HCT116 (cell line): ENCODE data around the gene SULT1A1. TPM values are rescaled to one million over a fixed set of nuclear protein-coding genes. Genes with fewer than 3 reads are reported as not detected.

Experiments
- ATAC-seq: fragments of 200-7000 bp; cut with Tn5 transposase; 2 replicates; pipeline ENCODE4 v1.9.1; 2020; ENCODE audit warnings: mild to moderate bottlenecking, moderate library complexity
- BruUV-seq: library from RNA; stranded (reverse); fragments of 400-500 nt; replicated peaks from 2 replicates; lab custom pipeline; 2021; lab: Mats Ljungman, UMichigan
- CTCF ChIA-PET: fragments of 300-600 bp; sonication (Branson Sonifier 250); formaldehyde crosslinking; loops from one replicate; lab custom pipeline; 2021; ENCODE audit warnings: antibody characterized with exemption; lab: Charles Lee
- POLR2A ChIA-PET: fragments of 300-600, 350-600 bp; sonication (Branson Sonifier 250); formaldehyde crosslinking; loops from one replicate; lab custom pipeline; 2021; ENCODE audit warnings: antibody characterized with exemption; lab: Charles Lee
- RAD21 ChIA-PET, 2 experiments: fragments of 300-600 bp; sonication (Branson Sonifier 250); formaldehyde crosslinking; loops; one replicate each; lab custom pipeline; 2023; ENCODE audit warnings: low total read pairs in 2 of 2; ENCODE audit not compliant: uncharacterized antibody in 2 of 2, unreplicated experiment in 2 of 2, low non-redundant PET in 1 of 2; lab: Charles Lee
- DNase-seq: peaks from one replicate; pipeline ENCODE4 v3.0.0-alpha.2; 2010; ENCODE audit warnings: low read depth, low spot score
- H2AFZ ChIP-seq: fragments of 200-600 bp; shearing (Covaris generic), sonication (generic); 2 replicates; pipeline ENCODE4 v1.6.1; 2017; ENCODE audit warnings: low read depth, mixed run types, mixed read lengths, antibody characterized with exemption, low read length; ENCODE audit not compliant: poor library complexity, severe bottlenecking
- H3K27ac ChIP-seq: 2 replicates; pipeline ENCODE4 v1.5.1; 2012; ENCODE audit warnings: low read depth, low read length
- H3K27me3 ChIP-seq: fragments of 200-600 bp; sonication (generic); 2 replicates; pipeline ENCODE4 v1.6.1; 2016; ENCODE audit warnings: mixed run types, low read length, mixed read lengths; ENCODE audit not compliant: insufficient read depth
- H3K36me3 ChIP-seq, 2 experiments: fragments of 200-500 bp in 1 of 2; fragments of 200-600 bp in 1 of 2; sonication (Bioruptor generic) in 1 of 2; sonication (generic) in 1 of 2; 2 replicates each; pipeline versions ENCODE4 v1.5.1 to v1.6.1; 2014 to 2016; ENCODE audit warnings: low read length in 2 of 2, inconsistent platforms in 1 of 2, mixed read lengths in 1 of 2, mixed run types in 1 of 2; ENCODE audit not compliant: insufficient read depth in 2 of 2, control insufficient read depth in 1 of 2
- H3K4me1 ChIP-seq, 2 experiments: fragments of 200-600 bp in 1 of 2; sonication (generic) in 1 of 2; 2 replicates each; pipeline versions ENCODE4 v1.5.1 to v1.6.1; 2012 to 2017; ENCODE audit warnings: low read length in 2 of 2, inconsistent platforms in 1 of 2, mild to moderate bottlenecking in 1 of 2, mixed read lengths in 1 of 2, mixed run types in 1 of 2, moderate library complexity in 1 of 2; ENCODE audit not compliant: insufficient read depth in 2 of 2, control insufficient read depth in 1 of 2
- H3K4me2 ChIP-seq: fragments of 200-600 bp; sonication (generic); 2 replicates; pipeline ENCODE4 v1.6.1; 2017; ENCODE audit warnings: mixed run types, low read length, mixed read lengths
- H3K4me3 ChIP-seq, 2 experiments: fragments of 200-600 bp in 1 of 2; sonication (generic) in 1 of 2; replicated peaks in 1 of 2; 2 replicates each; pipeline ENCODE4 v1.5.1; 2011 to 2016; ENCODE audit warnings: low read length in 2 of 2, control low read depth in 1 of 2, low read depth in 1 of 2, mild to moderate bottlenecking in 1 of 2, mixed read lengths in 1 of 2, mixed run types in 1 of 2
- H3K79me2 ChIP-seq: fragments of 200-600 bp; sonication (generic); 2 replicates; pipeline ENCODE4 v1.6.1; 2017; ENCODE audit warnings: mild to moderate bottlenecking, mixed run types, low read length, moderate library complexity, mixed read lengths; ENCODE audit not compliant: insufficient read depth
- H3K9ac ChIP-seq: fragments of 200-600 bp; sonication (generic); 2 replicates; pipeline ENCODE4 v1.6.1; 2016; ENCODE audit warnings: low read length, mixed read lengths
- H3K9me2 ChIP-seq: fragments of 200-600 bp; sonication (generic), shearing (Covaris generic); 2 replicates; pipeline ENCODE4 v1.6.1; 2017; ENCODE audit warnings: mixed run types, mild to moderate bottlenecking, moderate library complexity; ENCODE audit not compliant: insufficient read depth
- H3K9me3 ChIP-seq, 2 experiments: fragments of 200-500 bp in 1 of 2; fragments of 200-600 bp in 1 of 2; sonication (Bioruptor generic) in 1 of 2; sonication (generic) in 1 of 2; 2 replicates each; pipeline ENCODE4 v1.6.1; 2014 to 2017; ENCODE audit warnings: low read length in 2 of 2, mixed read lengths in 2 of 2, inconsistent platforms in 1 of 2, low read depth in 1 of 2, mild to moderate bottlenecking in 1 of 2, mixed run types in 1 of 2, moderate library complexity in 1 of 2; ENCODE audit not compliant: control insufficient read depth in 1 of 2, insufficient read depth in 1 of 2
- H4K20me1 ChIP-seq: fragments of 200-600 bp; sonication (generic), shearing (Covaris generic); 2 replicates; pipeline ENCODE4 v1.6.1; 2017; ENCODE audit warnings: mixed run types, mild to moderate bottlenecking, moderate library complexity; ENCODE audit not compliant: insufficient read depth
- EGR1 ChIP-seq: IDR thresholded peaks from 2 replicates; pipeline ENCODE4 v1.6.1; 2012; ENCODE audit warnings: low read depth
- ELF1 ChIP-seq: IDR thresholded peaks from 2 replicates; pipeline ENCODE4 v1.6.1; 2012; ENCODE audit warnings: low read depth, borderline replicate concordance
- EZH2 ChIP-seq: fragments of 200-600 bp; sonication (generic); IDR thresholded peaks from 2 replicates; pipeline ENCODE4 v1.6.1; 2017; ENCODE audit warnings: antibody characterized with exemption, mixed run types
- EZH2phosphoT487 ChIP-seq: fragments of 200-600 bp; IDR thresholded peaks from 2 replicates; pipeline ENCODE4 v1.6.1; 2018; ENCODE audit warnings: antibody characterized with exemption, borderline replicate concordance
- FOSL1 ChIP-seq: IDR thresholded peaks from 2 replicates; pipeline ENCODE4 v1.6.1; 2012; ENCODE audit warnings: low read depth
- JUND ChIP-seq: IDR thresholded peaks from 2 replicates; pipeline ENCODE4 v1.6.1; 2012
- POLR2A ChIP-seq: IDR thresholded peaks from 2 replicates; pipeline ENCODE4 v1.7.0; 2011; ENCODE audit warnings: borderline replicate concordance; ENCODE audit not compliant: insufficient read depth, insufficient read length; ENCODE audit errors: extremely low read depth
- RAD21 ChIP-seq: IDR thresholded peaks from 2 replicates; pipeline ENCODE4 v1.6.1; 2012; ENCODE audit warnings: low read depth, mild to moderate bottlenecking
- SIN3A ChIP-seq: IDR thresholded peaks from 2 replicates; pipeline ENCODE4 v1.6.1; 2012; ENCODE audit warnings: low read depth
- SP1 ChIP-seq: IDR thresholded peaks from 2 replicates; pipeline ENCODE4 v1.6.1; 2012; ENCODE audit warnings: low read depth
- TCF7L2 ChIP-seq: IDR thresholded peaks from 2 replicates; pipeline ENCODE4 v1.7.0; 2011; ENCODE audit warnings: borderline replicate concordance, inconsistent platforms; ENCODE audit not compliant: insufficient read depth, insufficient read length; ENCODE audit errors: extremely low read depth
- YY1 ChIP-seq: IDR thresholded peaks from 2 replicates; pipeline ENCODE4 v1.6.1; 2011; ENCODE audit warnings: low read length, low read depth, moderate library complexity, mild to moderate bottlenecking; ENCODE audit not compliant: insufficient replicate concordance; ENCODE audit errors: extremely low read depth
- ZFX ChIP-seq: fragments of 450-650 bp; IDR thresholded peaks from 2 replicates; pipeline ENCODE4 v1.6.1; 2017
- intact Hi-C: fragments of 100-400 bp; cut with micrococcal nuclease; formaldehyde crosslinking; loops from 2 replicates; pipeline ENCODE4 v1.10.0; 2022
- total RNA-seq: library from RNA; stranded (reverse); gene quantifications from one replicate; pipeline ENCODE4 v1.2.1, GENCODE V29; 2021; ENCODE audit not compliant: unreplicated experiment
- TF ChIP-seq, protein P1 (sequence below): IDR thresholded peaks from 2 replicates; pipeline ENCODE4 v1.6.1; 2011; ENCODE audit warnings: mild to moderate bottlenecking, low read length, moderate library complexity; ENCODE audit not compliant: insufficient replicate concordance; ENCODE audit errors: extremely low read depth
- TF ChIP-seq, protein P2 (sequence below): IDR thresholded peaks from 2 replicates; pipeline ENCODE4 v1.6.1; 2012
- TF ChIP-seq, protein P3 (sequence below), 3 experiments: fragments of 200-600 bp in 1 of 3; sonication (generic) in 1 of 3; IDR thresholded peaks in 2 of 3; conservative IDR thresholded peaks in 1 of 3; 2 replicates each; pipeline ENCODE4 v1.5.1; 2012 to 2017; ENCODE audit warnings: low read depth in 2 of 3, low read length in 2 of 3, antibody characterized with exemption in 1 of 3, borderline replicate concordance in 1 of 3, control low read depth in 1 of 3, mild to moderate bottlenecking in 1 of 3, mixed read lengths in 1 of 3, mixed run types in 1 of 3, moderate library complexity in 1 of 3; ENCODE audit not compliant: insufficient read depth in 1 of 3
- TF ChIP-seq, protein P4 (sequence below): IDR thresholded peaks from 2 replicates; pipeline ENCODE4 v1.6.1; 2012

Gene SULT1A1
- total RNA-seq, 1 experiment from 2014 or later, result 23.1 TPM

DNA sequence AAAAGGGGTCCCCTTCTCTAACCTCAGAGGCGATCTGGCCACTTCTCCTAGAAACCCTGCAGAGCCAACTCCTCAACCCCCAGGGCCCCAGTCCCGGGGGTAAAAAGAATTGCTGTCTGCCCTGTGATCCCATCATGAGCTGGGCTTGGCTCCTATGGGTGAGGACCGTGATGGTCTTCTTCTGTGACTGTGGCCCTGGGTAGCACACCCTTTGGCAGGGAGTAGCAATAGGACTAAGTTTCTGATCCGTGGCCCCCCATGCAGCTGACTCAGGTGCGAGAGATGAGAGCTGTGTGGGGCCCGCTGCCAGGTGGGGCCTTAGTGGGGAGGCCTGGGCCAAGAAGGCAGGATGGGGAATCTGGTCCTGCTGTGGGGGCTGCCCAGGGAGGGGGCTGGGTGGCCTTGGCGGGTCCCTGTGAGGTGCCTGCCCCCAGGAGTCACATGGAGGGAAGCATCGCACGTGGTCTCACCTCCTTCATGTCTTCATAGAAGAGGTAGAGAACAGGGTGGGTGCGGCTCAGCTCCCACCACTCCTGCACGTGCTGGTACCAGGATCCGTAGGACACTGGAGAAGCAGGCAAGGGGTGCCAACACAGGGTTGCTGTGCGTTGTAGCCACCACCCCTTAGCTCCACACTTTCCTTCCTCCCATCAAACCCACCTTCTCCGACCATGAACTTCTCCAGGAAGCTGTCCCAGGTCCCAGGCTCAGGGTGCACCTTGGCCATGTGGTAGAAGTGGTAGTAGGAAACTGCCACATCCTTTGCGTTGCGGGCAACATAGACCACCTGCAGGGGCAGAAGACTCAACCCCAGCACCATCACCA, 3.3 kb downstream of the SULT1A1 start (continued):
- TF ChIP-seq, protein P1, sequence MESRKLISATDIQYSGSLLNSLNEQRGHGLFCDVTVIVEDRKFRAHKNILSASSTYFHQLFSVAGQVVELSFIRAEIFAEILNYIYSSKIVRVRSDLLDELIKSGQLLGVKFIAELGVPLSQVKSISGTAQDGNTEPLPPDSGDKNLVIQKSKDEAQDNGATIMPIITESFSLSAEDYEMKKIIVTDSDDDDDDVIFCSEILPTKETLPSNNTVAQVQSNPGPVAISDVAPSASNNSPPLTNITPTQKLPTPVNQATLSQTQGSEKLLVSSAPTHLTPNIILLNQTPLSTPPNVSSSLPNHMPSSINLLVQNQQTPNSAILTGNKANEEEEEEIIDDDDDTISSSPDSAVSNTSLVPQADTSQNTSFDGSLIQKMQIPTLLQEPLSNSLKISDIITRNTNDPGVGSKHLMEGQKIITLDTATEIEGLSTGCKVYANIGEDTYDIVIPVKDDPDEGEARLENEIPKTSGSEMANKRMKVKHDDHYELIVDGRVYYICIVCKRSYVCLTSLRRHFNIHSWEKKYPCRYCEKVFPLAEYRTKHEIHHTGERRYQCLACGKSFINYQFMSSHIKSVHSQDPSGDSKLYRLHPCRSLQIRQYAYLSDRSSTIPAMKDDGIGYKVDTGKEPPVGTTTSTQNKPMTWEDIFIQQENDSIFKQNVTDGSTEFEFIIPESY, result no peak
- no peak for TF ChIP-seq EZH2phosphoT487
- TF ChIP-seq, all 23 proteins: peak for 0

DNA sequence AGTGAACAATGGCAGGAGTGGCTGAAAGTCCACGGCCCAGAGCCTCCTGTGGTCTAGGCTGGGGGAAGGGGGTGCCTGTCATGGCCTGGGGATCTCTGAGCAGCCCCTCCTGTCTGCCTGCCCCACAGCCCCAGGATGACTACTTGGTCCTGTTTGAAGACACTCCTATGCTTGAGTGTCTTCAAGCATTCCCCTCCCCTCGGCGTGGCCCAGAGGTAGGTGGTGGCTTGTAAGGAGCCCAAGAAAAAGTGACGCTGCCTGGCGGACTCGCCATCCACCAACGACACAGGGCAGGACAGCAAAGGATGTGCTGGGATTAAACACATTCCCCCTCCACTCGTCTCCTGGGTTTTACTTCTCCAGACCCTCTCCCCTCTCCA, 5.7 kb downstream of the SULT1A1 start:
- CTCF ChIA-PET, result no interaction called here
- H4K20me1 ChIP-seq, result no peaks in the 10 kb centered on the region
- no TSS peak for BruUV-seq
- ATAC-seq (no peak), DNase-seq (no peak)
- H3K9me2 ChIP-seq, result no peaks in the 10 kb centered on the region
- H3K4me1 ChIP-seq, result peaks cover 2 to 3% of the 10 kb centered on the region in 2 experiments; a peak in 2 of 4 replicates
- RAD21 ChIA-PET, result no interaction called here
- no peak overlapping the region for H3K9ac ChIP-seq
- H2AFZ ChIP-seq, result no peak overlapping the region
- no peaks in the 10 kb centered on the region for H3K9me3 ChIP-seq
- POLR2A ChIA-PET, result no interaction called here
- H3K27ac ChIP-seq, result no peak overlapping the region
- no peak overlapping the region for H3K4me3 ChIP-seq
- H3K4me2 ChIP-seq, result no peak overlapping the region
- H3K27me3 ChIP-seq, result no peaks in the 10 kb centered on the region
- intact Hi-C loops, result no loop called here
- no peaks in the 10 kb centered on the region; a peak in 1 of 4 replicates for H3K36me3 ChIP-seq
- no peaks in the 10 kb centered on the region for H3K79me2 ChIP-seq
- TF ChIP-seq SP1 (no peak), TCF7L2 (no peak), RAD21 (no peak), JUND (no peak), YY1 (no peak), ELF1 (no peak), EGR1 (no peak), FOSL1 (no peak), EZH2 (no peak), ZFX (no peak), SIN3A (no peak), POLR2A (no peak), EZH2phosphoT487 (no peak)
- TF ChIP-seq, protein P2, sequence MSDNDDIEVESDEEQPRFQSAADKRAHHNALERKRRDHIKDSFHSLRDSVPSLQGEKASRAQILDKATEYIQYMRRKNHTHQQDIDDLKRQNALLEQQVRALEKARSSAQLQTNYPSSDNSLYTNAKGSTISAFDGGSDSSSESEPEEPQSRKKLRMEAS, result no peak
- TF ChIP-seq, protein P3, sequence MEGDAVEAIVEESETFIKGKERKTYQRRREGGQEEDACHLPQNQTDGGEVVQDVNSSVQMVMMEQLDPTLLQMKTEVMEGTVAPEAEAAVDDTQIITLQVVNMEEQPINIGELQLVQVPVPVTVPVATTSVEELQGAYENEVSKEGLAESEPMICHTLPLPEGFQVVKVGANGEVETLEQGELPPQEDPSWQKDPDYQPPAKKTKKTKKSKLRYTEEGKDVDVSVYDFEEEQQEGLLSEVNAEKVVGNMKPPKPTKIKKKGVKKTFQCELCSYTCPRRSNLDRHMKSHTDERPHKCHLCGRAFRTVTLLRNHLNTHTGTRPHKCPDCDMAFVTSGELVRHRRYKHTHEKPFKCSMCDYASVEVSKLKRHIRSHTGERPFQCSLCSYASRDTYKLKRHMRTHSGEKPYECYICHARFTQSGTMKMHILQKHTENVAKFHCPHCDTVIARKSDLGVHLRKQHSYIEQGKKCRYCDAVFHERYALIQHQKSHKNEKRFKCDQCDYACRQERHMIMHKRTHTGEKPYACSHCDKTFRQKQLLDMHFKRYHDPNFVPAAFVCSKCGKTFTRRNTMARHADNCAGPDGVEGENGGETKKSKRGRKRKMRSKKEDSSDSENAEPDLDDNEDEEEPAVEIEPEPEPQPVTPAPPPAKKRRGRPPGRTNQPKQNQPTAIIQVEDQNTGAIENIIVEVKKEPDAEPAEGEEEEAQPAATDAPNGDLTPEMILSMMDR (IDR thresholded peaks at IDR 0.05 in 2 of 3, conservative IDR thresholded peaks at IDR 0.05 in 1 of 3; ENCODE audit: borderline replicate concordance in 1 of 3, insufficient read depth in 1 of 3, low read depth in 2 of 3, low read length in 2 of 3), result no peak
- TF ChIP-seq, protein P1, result no peak
- TF ChIP-seq, protein P4, sequence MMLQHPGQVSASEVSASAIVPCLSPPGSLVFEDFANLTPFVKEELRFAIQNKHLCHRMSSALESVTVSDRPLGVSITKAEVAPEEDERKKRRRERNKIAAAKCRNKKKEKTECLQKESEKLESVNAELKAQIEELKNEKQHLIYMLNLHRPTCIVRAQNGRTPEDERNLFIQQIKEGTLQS, result no peak
